HG02623 (cell line): Measurements from ENCODE around the gene IGSF9.
"Not testable (repeated sequence)": the region's sequence is repeated elsewhere in the genome, so short reads cannot be mapped to it uniquely, and the experiment has no call there.

ENCODE experiments used
- ATAC-seq: cut with Tn5 transposase; IDR thresholded peaks from one replicate; pipeline ENCODE4 v1.9.1; 2021; ENCODE audit warnings: moderate library complexity; ENCODE audit not compliant: unreplicated experiment

Gene IGSF9

DNA sequence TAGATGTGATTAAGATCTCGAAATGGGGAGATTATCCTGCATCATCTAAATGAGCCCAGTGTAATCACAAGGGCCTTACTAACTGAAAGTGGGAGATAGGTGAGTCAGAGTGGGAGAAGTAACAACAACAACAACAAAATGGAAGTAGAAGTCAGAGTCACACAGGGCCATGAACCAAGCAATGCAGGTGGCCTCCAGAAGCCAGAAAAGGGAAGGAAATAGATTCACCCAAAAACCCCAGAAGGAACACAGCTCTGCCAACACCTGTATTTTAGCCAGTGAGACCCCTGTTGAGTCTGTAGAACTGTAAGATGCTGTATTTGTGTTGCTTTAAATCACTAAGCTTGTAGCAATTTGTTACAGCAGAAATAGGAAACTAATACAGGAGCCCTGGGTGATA is 24.2 kb downstream of the IGSF9 start:
- ATAC-seq = peak; percentile 30

DNA sequence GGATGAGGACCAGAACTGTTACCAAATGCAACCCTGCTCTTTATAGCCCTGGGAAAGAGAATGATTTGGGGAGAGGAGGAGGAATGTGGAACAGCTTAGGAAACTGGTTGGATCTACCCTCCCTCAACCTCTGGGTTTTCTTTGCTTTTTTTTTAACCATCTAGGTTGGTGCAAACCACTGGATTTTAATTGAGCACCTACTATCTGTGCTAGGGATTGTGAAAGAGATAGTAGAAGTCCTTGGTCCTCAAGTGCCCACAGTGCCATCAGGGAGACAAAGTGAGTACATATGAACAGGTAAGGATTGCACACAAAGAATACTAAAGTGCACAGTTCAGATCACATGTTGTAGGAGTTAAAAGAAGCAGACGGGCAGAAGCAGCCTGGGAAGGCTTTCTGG is 24.8 kb downstream of the IGSF9 start:
- ATAC-seq = no peak

DNA sequence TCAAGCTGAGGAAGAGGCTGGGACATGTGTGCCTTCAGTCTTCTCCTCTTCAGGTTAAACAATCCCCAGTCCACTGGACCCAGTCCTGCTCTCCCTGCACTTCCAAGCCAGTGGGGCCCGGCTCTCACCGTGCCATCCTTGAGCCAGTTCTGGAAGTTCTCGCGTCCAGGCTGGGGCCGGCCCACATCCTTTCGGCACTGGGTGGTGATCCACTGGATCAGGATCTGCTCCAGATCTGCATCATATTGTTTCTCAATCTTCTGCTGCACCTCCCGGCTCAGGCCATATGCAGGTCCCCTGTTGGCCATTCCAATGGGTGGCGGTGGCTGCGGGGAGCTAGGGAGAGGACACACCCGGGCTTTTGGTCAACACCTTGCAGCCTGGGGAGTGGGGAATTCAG is 25.2 kb downstream of the IGSF9 start:
- no peak for ATAC-seq

DNA sequence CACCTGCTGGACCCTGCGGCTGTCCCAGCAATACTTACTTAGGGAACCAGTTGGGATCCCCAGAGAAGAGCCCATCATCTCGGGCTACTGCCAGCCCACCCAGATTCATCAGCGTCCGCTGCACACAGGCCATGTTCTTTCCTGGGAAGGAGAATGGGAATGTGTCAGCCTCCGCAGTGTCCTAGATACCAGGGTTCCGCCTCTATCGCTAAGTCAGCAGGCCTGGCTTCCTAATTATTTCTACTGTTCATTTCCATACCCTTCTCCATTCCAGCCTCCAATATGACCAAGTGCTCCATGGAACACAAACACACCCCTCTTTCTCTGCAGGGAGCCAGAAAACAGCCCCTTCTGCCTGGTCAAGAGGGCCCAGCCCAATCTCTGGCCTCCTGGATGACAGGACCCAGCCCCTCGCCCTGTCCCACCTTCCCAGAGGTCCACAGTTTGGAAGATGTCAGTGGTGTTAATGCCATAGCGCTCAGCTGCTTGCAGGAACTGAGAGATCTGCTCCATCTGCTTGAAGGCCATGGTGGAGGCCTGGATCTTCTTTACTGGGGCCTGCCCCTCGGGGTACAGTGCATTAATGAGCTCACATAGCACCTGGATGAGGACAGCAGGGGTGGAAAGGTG is 26.1 kb downstream of the IGSF9 start:
- no peak for ATAC-seq

DNA sequence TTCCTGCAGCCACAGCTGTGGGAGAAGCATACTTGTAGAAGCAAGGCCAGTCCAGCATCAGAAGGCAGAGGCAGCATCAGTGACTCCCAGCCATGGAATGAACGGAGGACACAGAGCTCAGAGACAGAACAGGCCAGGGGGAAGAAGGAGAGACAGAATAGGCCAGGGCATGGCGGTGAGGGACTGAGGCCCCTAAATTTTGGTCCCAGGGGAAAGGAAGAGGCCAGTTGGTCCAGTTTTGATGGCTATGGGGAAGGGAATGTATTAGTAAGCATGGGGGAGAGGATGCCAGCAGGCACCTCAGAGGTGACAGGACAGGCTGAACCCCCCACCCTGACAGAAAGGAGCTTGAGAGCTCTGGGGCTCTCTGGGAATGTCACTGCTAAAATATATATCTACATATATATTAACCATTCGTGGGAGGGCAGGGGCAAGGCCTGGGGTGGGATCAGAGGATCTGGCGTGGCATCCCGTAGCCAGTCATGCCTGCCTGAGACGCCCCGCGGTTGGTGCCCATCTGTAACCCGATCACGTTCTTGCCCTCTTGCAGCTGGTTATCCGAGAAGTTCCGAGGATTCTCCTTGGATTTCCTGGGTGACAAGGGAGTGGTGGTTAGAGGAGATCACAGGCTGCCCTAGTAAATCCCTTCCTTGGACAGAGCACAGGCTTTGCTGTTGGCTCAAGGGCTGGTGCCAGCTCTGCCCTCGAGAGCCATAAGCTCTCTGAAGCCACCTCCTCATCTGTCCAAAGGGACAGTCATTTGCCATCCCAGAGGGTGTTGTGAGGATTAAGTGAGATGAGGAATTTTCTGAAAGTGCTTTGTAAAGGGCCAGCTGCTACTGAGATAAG is 26.8 kb downstream of the IGSF9 start:
- ATAC-seq = no peak

DNA sequence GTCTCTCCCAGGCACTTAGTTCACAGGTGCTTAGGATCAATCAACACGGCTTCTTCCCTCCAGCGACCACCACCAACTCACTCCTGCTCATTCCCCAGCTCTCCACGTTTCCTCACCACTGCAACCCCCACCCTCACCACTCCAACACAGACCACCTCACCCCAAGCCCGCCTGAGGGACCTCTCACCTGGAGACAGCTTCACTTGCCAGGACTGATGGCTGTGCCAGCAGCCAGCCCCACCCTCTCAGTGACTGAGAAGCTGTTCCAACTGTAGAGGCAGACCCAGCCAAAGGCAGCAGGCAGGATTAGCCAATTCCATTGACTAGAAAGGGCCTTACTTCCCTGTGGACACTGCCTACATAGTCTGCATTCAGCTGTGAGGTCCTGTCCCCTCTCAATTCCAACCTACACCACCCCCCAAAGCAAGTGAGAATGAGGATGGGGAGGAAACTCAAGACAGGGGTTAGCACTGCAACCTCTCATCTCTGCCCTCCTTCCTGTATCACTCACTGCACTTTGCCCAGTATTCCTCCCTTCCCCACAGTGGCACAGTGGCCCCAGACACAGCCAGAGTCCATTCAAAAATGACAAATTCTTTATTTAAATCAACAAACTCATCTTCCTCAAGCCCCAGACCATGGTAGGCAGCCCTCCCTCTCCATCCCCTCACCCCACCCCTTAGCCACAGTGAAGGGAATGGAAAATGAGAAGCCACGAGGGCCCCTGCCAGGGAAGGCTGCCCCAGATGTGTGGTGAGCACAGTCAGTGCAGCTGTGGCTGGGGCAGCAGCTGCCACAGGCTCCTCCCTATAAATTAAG is 27.7 kb downstream of the IGSF9 start:
- ATAC-seq = no peak

DNA sequence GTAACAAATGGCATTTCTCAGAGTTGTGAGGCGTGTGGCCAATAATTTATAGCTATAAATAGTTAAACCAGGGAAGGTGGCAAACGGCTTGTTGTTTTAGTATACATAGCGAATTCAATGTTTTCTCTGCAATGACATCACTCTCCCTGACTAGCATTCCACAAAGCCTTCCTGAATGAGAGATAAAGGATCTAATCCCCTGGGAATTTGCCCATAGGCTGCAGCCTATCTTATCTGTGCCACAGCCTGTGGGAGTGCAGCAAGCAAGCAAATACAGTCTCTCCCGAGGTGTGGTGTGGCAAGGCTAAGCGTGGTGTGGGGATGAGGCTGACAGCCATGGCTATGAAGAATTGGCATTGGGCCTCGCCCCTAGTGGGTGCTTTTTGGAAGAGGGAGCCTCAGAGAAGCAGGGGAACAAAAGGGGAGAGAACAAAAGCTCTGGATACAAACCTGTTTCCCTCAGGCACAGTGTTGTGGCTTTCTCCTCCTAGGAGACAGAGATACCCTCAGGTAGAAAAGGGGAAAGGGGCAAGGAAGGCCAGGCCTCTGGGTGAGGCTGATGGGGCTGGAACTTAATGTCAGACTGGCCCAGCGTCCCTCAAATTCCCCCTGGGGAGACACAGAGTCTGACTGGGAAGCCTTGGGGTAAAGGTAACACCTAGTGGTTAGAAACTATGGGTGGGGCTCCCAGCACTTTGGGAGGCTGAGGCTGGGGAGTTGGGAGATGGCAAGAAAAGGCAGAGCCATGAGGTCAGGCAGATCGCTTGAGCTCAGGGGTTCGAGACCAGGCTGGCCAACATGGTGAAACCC is 29.0 kb downstream of the IGSF9 start:
- ATAC-seq = no peak

DNA sequence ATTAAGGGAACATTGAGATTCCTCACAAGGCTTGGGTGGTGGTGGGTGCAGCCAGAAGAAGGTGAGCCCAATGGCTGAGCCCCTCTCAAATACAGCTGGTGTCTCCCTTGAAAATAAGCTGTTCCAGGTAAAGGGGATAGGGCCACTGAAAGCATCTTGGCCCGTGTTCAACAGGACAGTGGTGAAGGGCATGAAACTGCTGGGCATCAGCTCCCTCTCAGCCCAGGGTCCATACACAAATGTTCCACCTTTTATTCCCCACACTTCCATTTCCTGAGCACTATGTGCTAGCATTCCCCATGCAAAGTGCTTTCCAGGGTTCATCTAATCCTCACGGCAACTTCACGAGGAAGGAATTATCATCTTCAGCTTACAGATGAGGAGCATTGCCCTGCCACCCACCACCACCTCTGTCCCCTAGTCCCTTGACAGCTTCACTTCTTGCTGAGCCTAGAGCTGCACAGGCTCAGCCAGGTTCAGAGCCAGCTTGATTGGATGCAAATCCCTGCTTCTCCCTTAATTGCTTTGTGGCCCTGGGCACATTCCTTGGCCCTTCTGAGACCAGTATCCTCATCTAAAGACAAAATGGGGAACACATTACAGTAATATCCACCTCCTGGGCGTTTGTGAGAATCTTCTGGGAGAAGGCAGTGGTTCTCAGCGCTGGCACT is 29.7 kb downstream of the IGSF9 start:
- ATAC-seq = no peak

DNA sequence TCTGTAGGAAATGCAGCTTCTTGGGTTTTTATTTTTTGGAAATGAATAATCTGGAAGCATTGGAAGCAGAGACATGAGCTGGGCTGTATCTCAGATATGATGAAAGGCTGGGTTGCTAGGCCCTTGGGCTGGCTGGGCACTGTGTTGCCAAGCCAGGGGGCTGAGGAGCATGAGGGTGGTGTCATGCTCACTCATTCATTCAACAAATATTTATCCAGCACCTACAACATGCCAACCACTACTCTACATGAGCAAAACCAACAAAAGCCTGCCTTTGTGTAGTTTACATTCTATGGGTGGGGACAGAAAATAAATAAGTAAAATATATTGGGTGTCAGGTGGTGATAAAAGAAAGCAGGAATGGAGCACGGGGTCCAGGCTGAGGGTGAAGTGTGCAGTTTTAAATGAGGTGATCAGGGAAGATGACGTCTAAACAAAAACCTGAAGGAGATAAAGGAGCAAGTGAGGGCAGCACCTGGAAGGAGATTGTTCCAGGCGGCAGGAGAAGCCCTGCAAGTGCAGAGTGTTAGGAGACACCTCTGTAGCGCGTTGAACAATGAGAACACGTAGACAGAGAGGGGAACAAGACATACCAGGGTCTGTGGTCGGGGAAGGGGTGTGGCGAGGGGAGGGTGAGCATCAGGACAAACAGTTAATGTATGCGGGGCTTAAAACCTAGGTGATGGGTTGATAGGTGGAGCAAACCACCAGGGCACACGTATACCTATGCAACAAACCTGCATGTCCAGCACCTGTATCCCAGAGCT is 31.0 kb downstream of the IGSF9 start:
- ATAC-seq = no peak

DNA sequence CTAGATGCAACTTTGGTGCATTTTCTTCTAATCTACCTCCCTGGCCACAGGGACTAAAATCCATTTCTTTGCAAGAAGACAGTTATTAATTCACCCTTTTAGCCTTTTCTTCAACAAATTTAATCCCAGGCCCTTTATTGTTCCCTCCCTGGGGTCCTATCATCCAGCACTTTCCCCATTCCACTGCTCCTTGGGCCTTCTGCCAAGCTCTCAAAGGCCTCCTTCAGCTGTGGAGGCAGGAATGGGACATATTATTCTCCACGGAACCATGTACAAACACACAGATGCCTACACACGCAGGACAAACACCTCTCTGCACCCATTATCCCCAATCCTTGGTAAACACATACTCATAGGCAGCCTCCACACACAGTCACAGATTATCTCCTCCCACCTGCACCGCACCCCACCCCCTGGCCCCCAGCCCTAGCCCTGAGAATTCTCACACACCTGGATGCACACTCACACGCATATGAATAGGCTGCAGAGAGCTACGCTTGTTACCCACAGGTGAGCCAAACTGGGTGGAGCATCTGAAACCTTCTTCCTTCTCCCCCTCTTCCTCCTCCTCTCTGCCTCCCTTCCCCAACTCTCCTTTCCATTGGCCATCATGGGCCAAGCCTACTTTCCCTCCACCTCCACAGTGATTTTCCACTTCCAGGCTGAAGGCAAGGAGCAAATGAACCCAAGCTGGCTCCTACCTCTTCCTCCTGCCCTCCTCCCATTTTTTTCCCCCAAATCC is 31.8 kb downstream of the IGSF9 start:
- ATAC-seq = no peak

DNA sequence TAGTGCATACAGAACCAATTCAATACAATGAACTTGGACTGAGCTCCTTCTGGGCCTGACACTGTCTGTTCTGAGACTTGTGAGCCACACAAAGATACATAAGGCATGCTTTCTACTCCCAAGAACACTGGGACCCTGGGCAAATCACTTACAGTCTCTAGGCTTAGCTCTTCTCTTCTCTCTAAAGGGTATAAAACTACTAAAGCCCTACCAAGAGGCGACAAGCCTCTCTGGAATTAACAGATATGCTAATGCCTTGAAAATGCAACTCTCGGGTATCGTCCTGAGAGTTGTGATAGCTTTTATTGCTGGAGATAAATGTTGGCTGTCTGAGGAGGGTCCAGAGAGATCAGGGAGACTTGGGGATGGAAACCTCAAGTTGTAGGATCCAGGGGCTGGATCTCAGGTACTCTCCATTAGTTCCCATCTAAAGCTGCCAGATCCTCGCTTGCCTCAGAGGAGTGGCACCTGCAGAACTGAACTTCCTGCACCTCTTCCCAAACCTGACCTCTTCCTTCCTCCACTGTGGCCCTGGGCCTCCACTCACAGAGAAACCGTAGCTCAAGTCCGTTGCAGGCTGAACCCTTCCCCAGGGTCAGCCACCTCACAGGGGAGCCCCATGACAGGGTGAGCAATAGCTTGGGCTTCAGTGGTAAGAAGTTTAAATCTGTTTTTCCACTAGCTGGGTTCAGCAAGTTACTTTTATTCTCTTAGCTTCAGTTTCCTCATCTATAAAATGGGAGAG is 33.9 kb downstream of the IGSF9 start:
- no peak for ATAC-seq

DNA sequence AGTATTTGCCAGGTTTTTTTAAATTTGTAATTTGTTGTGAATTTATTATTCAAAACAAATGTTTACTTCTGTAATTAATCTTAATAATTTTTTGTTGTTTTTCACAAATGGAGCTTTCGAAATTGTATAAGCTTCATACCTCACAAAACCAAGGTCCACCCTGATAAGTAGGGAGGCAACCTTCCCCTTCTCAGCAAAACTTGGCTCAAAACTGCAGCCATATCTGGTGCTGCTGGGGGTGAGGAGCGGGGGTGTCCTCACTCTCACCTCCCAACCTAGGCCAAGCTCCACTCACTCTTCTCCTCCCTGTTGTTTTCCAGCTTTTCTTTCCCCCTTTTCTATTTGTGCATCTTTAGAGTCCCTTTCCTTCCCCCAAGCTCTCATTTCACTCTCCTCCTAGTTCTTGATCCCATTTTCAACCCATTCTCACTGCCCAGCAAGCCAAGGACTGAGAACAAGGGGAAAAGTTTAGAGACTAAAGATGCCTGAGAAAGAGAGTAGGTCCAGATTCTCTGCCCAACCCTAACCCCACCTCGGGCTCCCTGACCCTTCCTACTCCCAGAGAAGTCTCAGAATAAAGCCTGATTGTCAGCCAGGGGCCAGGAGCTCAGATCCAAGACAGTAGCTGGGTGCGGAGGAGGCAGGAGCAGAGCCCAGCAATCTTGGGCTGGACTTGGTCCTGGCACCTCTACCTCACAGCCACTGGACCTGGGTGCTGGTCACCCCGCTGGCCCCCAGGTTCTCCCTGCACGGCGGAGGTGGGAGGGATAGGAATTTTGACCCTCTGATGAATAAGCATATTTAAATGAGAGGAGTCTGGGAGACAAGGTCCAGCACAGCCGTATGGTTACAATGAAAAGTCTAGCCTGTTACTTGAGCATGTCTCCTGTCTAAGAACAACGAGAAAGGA is 37.1 kb downstream of the IGSF9 start:
- ATAC-seq = no peak

DNA sequence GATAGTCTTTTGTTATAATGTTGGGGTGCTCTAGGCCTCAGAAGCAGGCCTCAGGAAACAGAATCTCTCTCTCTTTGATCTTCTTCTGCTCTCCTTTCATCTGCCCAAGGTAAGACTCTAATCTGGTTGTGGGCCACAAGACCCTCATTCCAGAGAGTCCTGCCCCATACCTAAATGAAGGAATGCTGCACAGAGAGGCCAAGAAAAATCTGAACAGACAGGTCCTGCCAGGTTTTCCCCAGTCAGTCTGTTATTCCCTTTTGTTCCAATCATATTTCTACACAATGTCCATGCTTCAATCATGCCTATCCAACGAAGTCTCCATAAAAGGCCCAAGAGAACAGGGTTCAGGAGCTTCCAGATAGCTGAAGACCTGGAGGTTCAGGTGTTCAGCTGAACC is 38.5 kb downstream of the IGSF9 start:
- no peak for ATAC-seq

DNA sequence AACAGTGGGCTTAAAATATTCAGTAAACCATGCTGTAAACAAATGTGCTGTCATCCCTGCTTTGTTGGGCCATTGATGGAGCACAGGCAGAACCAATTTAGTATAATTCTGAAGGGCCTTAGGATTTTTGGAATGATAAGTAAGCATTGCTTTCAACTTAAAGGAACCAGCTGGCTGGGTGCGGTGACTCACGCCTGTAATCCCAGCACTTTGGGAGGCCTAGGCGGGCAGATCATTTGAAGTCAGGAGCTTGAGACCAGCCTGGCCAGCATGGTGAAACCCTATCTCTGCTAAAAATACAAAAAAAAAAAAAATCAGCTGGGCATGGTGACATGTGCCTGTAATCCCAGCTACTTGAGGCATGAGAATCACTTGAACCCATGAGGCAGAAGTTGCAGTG is 41.4 kb downstream of the IGSF9 start:
- ATAC-seq = not testable (repeated sequence)

DNA sequence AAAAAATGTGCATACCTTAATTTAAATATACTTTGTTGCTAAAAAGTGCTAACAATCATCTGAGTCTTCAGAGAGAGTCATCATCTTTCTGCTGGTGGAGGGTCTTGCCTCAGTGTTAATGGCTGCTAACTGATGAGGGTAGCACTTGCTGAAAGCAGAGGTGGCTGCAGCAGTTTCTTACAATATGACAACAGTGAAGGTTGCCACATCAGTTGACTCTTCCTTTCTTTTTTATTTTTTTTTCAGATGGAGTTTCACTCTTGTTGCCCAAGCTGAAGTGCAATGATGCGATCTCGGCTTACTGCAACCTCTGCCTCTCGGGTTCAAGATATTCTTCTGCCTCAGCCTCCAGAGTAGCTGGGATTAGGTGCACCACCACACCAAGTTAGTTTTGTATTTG is 42.9 kb downstream of the IGSF9 start:
- no peak for ATAC-seq

DNA sequence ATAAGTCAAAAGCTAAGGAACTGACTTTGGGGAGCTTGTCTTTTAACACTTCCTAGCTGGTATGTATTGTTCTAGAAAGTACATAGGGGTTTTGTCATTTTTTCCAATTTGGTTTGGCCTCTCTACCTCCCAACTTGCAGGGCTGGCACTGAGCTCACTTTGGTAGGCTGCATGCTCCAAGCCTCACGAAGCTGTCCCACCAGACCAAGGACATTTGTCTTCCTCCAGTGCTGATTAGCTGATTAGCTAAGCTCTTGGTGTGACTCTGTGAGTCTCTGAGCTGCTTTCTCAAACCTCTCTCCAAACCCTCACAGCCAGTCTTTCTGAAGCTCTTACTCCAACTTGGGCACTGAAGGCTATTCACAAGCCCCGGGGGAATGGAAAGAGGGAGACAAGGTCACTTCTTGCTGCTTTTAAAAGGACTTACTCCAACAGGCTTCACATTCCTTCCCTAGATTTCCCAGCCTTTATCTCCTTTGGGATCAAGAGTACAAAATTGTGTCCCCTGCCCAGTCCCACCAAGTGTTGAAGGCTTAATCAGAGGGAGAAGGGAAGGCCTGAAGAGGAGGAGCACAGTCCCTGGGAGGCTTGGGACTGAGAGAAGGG is 44.6 kb downstream of the IGSF9 start:
- no peak for ATAC-seq
